Kidney (tissue), 14 donors: ENCODE measurements around the gene SLC35G1. TPM values are rescaled to one million over a fixed set of nuclear protein-coding genes. Genes with fewer than 3 reads are reported as not detected.

ENCODE experiments used
- DNase-seq, 5 donors: peaks; one replicate each; pipeline ENCODE4 v3.0.0-alpha.2; 2013 to 2020
- FAIRE-seq: peaks from 2 replicates; lab custom pipeline; 2012; peaks lifted over from hg19 to GRCh38; lab: Jason Lieb, UNC
- H3K27ac ChIP-seq, 2 donors: one replicate each; pipeline ENCODE4 v1.7.0; 2013; ENCODE audit warnings: low read depth in 2 of 2, low read length in 2 of 2, inconsistent platforms in 1 of 2
- H3K27me3 ChIP-seq: one replicate; pipeline ENCODE4 v1.7.1; 2013; ENCODE audit warnings: low read length, inconsistent platforms; ENCODE audit not compliant: control insufficient read depth, insufficient read depth
- H3K36me3 ChIP-seq, 3 donors: one replicate each; pipeline versions ENCODE4 v1.7.0 to v1.7.1; 2013; ENCODE audit warnings: low read length in 3 of 3, control low read depth in 1 of 3, inconsistent platforms in 1 of 3; ENCODE audit not compliant: insufficient read depth in 3 of 3, control insufficient read depth in 2 of 3
- H3K4me1 ChIP-seq, 3 donors: one replicate each; pipeline versions ENCODE4 v1.7.0 to v1.7.1; 2013; ENCODE audit warnings: low read length in 3 of 3, inconsistent platforms in 1 of 3, low read depth in 1 of 3; ENCODE audit not compliant: control insufficient read depth in 2 of 3, insufficient read depth in 2 of 3
- H3K4me3 ChIP-seq, 3 donors: one replicate each; pipeline versions ENCODE4 v1.7.0 to v1.8.1; 2013; ENCODE audit warnings: low read length in 3 of 3, control low read depth in 1 of 3, inconsistent platforms in 1 of 3
- H3K9ac ChIP-seq, 3 donors: one replicate each; pipeline versions ENCODE4 v1.7.0 to v1.7.1; 2013; ENCODE audit warnings: low read length in 3 of 3, control low read depth in 1 of 3, inconsistent platforms in 1 of 3
- H3K9me3 ChIP-seq, 3 donors: one replicate each; pipeline versions ENCODE4 v1.7.0 to v1.7.1; 2013; ENCODE audit warnings: low read length in 3 of 3, control low read depth in 1 of 3, inconsistent platforms in 1 of 3; ENCODE audit not compliant: control insufficient read depth in 2 of 3, insufficient read depth in 1 of 3
- intact Hi-C: fragments of 100-400 bp; cut with DNase I; formaldehyde crosslinking; loops from one replicate; pipeline ENCODE4 v1.11.1; 2022
- polyA plus RNA-seq: library from polyadenylated mRNA; stranded (reverse); fragments of 350-450 nt; fragmentation: Illumina TruSeq; extraction: RNeasy Lipid Tissue Mini Kit (QIAGEN cat#74804); gene quantifications from one replicate; pipeline ENCODE4 v1.2.3, GENCODE V29; 2014; ENCODE audit warnings: low read depth, low replicate concordance; ENCODE audit not compliant: insufficient read depth
- total RNA-seq: library from RNA; stranded (reverse); fragmentation: NEBNext Ultra II Directional; extraction: Animal tissue kit (Norgen Biotek cat#: 25700); gene quantifications from one replicate; pipeline ENCODE4 v1.2.1, GENCODE V29; 2021
- TF ChIP-seq, protein P1 (sequence below): IDR thresholded peaks from 3 replicates; pipeline ENCODE4 v1.5.1; 2012; ENCODE audit warnings: mild to moderate bottlenecking, moderate library complexity, borderline replicate concordance; ENCODE audit not compliant: insufficient read depth; ENCODE audit errors: extremely low read depth
- donor health status: control.
- donor health status: control.
- donor health status: control.
- donor health status: control.
- donor health status: control.
- donor health status: DM: yes; HTN: yes; CAD: no.
- donor health status: Normal renal cell carcinoma (clear cell type).

Gene SLC35G1
- total and polyA plus RNA-seq, 2 donors from 2014 or later, result 2.6 to 3.1 TPM

DNA sequence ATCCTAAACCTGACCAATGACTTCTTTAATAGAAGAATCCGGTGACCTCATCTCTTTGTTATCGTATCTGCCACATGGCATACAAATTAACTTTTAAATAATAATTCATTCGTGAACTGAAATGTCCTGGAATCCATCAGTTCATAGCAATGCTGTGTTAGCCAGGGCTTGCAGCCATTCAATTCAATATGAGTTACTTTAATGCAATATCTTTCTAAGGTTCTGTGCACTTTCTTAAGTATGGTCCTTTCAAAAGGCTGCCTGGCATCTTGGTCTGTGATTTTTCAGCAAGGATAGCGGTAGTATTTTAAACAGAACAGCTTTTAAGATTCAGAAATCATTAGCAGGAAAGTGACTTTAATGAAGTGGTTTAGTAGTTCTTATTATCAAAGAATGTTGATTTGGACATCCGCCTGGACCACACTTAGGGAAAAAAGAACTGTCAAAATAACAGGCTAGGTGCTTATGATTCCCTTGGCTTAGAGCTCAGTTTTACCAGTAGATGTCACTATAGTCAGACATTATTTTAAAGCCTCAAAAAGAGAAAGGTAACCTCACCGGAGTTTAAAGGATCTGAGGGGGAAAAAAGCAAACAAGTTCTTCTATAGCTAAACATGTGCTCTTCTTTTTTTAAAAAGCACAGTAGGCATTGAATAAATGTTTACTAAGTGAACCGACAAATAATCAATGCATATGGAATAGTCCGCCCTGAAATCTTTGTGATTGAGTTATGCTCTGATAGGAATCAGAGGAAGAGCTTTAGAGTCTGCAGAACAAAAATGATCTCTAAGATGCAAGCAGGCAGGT lies 22.7 kb downstream of the SLC35G1 start:
- Histone ChIP-seq H3K9ac (no peak overlapping the region), H3K27me3 (no peaks in the 10 kb centered on the region), H3K4me1 (peaks cover 0 to 8% (median 0%) of the 10 kb centered on the region in 3 donors), H3K9me3 (no peaks in the 10 kb centered on the region), H3K36me3 (no peaks in the 10 kb centered on the region), H3K4me3 (peak overlapping the region; percentile 3 to 61 (median 50)), H3K27ac (no peak overlapping the region)
- TF ChIP-seq, protein P1, sequence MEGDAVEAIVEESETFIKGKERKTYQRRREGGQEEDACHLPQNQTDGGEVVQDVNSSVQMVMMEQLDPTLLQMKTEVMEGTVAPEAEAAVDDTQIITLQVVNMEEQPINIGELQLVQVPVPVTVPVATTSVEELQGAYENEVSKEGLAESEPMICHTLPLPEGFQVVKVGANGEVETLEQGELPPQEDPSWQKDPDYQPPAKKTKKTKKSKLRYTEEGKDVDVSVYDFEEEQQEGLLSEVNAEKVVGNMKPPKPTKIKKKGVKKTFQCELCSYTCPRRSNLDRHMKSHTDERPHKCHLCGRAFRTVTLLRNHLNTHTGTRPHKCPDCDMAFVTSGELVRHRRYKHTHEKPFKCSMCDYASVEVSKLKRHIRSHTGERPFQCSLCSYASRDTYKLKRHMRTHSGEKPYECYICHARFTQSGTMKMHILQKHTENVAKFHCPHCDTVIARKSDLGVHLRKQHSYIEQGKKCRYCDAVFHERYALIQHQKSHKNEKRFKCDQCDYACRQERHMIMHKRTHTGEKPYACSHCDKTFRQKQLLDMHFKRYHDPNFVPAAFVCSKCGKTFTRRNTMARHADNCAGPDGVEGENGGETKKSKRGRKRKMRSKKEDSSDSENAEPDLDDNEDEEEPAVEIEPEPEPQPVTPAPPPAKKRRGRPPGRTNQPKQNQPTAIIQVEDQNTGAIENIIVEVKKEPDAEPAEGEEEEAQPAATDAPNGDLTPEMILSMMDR, result peak; percentile 44
- peak in 2 of 5 donors; percentile 80 to 84 for DNase-seq
- FAIRE-seq, result peak; percentile 95
- intact Hi-C loops, result loop anchor here (10.0 kb wide), 1 partner anchor 408 kb away; no protein-coding TSS in a partner anchor

DNA sequence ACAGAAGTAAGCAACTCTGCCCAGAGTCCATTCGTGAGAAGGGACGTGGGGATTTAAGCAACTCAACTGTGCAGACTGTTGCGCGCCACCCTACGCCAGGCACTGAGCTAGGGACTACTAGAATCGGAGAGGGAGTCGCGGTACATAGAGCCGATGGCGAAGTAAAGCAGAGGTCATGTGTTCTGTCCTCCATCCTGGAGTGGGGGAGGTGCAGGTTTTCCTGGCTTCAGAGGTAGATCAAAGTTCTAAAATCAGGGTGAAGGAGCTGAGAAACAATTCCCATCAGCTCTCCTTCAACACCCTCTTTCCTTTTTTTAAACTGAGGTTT lies 23.2 kb downstream of the SLC35G1 start:
- H3K4me3 ChIP-seq, result peak overlapping the region; percentile 3 to 61 (median 50)
- no peaks in the 10 kb centered on the region for H3K36me3 ChIP-seq

DNA sequence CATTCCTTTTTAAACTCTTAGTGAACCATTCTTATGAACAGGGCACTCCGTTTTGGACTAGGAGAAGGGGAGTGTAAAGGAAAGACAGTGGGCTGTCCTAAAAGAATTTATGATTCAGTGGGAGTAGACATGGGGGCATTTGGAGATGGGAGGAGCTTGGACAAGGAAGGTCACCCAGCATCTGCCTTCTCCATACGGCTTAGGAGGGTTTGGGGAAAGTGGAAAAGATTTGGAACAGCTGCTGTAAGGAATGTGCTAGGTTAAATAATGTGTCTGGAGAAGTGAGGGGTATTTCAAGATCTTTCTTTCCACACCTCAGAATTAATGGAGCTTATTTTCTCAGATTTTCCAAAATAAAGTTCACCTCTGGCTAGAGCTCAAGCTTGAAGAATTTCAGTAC lies 24.0 kb downstream of the SLC35G1 start:
- Histone ChIP-seq H3K4me3 (no peak overlapping the region), H3K9ac (no peak overlapping the region), H3K4me1 (peaks cover 0 to 8% (median 0%) of the 10 kb centered on the region in 3 donors), H3K36me3 (no peaks in the 10 kb centered on the region), H3K27ac (no peak overlapping the region), H3K27me3 (no peaks in the 10 kb centered on the region), H3K9me3 (no peaks in the 10 kb centered on the region)
- no peak for FAIRE-seq
- TF ChIP-seq, protein P1, result no peak
- intact Hi-C loops, result loop anchor here (10.0 kb wide), 1 partner anchor 407 kb away; no protein-coding TSS in a partner anchor
- DNase-seq, result peak in 2 of 5 donors; percentile 63 to 67

More for the DNA sequence above, 23.2 kb downstream of the SLC35G1 start:
- intact Hi-C loops, result loop anchor here (10.0 kb wide), 1 partner anchor 408 kb away; no protein-coding TSS in a partner anchor
- TF ChIP-seq, protein P1, result no peak
- Histone ChIP-seq H3K27me3 (no peaks in the 10 kb centered on the region), H3K9ac (no peak overlapping the region), H3K27ac (no peak overlapping the region), H3K4me1 (peaks cover 0 to 8% (median 0%) of the 10 kb centered on the region in 3 donors), H3K9me3 (no peaks in the 10 kb centered on the region)
- DNase-seq, result peak in 3 of 5 donors; percentile 31 to 50 (median 46)
- FAIRE-seq, result no peak
